ENCODE measurements around the gene LCN15. TPM values are rescaled to one million over a fixed set of nuclear protein-coding genes. Genes with fewer than 3 reads are reported as not detected.
"Not testable (repeated sequence)": the region's sequence is repeated elsewhere in the genome, so short reads cannot be mapped to it uniquely, and the experiment has no call there.

Gene LCN15
- total RNA-seq, 2 experiments from 2014 or later: not detected

DNA sequence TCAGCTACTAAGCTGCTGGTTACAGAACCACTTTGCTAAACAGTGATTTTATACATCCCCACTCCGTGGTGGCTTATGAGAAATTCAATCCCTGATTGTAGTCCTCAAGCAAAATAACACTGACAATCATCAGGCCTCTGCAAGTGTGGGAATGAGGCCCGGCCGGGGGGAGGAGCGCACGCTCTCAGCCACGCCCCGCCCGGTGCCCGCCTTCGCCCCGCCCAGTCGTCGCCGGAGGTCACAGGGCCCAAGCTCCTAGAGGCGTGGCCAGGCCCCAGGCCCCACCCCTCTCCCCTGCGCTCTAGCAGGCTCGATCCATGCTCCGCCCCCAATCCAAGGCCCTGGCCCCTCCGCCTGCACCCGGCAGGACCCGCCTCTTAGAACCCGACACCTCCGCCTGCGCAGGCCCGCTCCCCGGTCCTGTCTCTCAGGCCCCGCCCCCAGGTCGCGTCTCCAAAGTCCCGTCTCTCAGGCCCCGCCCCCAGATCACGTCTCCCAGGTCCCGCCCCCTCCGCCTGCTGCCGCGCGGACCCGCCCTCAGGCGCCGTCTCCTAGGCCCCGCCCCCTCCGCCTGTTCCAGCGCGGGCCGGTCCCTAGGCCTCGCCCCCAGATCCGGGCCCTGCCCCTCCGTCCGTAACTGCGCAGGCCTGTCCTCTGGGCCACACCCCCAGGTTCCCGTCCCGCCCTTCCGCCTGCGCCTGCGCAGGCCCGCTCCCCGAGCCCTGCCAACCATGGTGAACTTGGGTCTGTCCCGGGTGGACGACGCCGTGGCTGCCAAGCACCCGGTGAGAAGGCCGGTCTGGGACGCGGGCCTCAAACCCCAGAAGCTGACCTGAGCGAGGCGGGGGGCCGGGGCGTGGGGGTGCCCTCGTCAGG, 26.6 kb upstream of the LCN15 start, which contains the start of gene TMEM141:
Gene TMEM141 (plus strand): TSS at position 705 of the 876 bp plus-strand sequence. CDS start 27 bp downstream, at position 732.
- no TSS peak for BruUV-seq (replicated peaks)
- H3K4me1 ChIP-seq (ENCODE audit: insufficient read depth, low read length, poor library complexity, severe bottlenecking): peaks cover 26% of the 10 kb centered on the region
- peak within 1 kb of the TSS; percentile 35; the same call in 1 of the 2 replicates for H2AFZ ChIP-seq (ENCODE audit: low read length)
- no peaks in the 10 kb centered on the region for H3K79me2 ChIP-seq (ENCODE audit: insufficient read depth, low read depth, low read length)
- H3K27ac ChIP-seq (ENCODE audit: low read depth, low read length, poor library complexity, severe bottlenecking): peak within 1 kb of the TSS; percentile 70
- CTCF ChIA-PET (ENCODE audit: unreplicated experiment): interaction anchor here (0.5 to 0.8 kb wide), 2 partner anchors 24 to 239 kb away, joined by 3 read pairs; no protein-coding TSS in a partner anchor
- intact Hi-C loops (cut with micrococcal nuclease; ENCODE audit: unreplicated experiment): loop anchor here (1.0 to 2.0 kb wide), 4 partner anchors 16 to 238 kb away; partner anchors contain the start of genes ABCA2, FBXW5 and RABL6
- H3K4me2 ChIP-seq (ENCODE audit: low read length): peak within 1 kb of the TSS; percentile 71
- H4K20me1 ChIP-seq (ENCODE audit: insufficient read depth, low read length): no peaks in the 10 kb centered on the region
- DNase-seq (ENCODE audit: low spot score): peak; percentile 99
- POLR2A ChIA-PET: interaction anchor here (0.6 to 1.0 kb wide), 3 partner anchors 18 to 157 kb away, joined by 3 to 4 read pairs (median 4); no protein-coding TSS in a partner anchor
- TF ChIP-seq, protein P1, sequence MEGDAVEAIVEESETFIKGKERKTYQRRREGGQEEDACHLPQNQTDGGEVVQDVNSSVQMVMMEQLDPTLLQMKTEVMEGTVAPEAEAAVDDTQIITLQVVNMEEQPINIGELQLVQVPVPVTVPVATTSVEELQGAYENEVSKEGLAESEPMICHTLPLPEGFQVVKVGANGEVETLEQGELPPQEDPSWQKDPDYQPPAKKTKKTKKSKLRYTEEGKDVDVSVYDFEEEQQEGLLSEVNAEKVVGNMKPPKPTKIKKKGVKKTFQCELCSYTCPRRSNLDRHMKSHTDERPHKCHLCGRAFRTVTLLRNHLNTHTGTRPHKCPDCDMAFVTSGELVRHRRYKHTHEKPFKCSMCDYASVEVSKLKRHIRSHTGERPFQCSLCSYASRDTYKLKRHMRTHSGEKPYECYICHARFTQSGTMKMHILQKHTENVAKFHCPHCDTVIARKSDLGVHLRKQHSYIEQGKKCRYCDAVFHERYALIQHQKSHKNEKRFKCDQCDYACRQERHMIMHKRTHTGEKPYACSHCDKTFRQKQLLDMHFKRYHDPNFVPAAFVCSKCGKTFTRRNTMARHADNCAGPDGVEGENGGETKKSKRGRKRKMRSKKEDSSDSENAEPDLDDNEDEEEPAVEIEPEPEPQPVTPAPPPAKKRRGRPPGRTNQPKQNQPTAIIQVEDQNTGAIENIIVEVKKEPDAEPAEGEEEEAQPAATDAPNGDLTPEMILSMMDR (conservative IDR thresholded peaks at IDR 0.05; ENCODE audit: low read length): no peak
- no peak for TF ChIP-seq EZH2phosphoT487 (IDR thresholded peaks at IDR 0.05; ENCODE audit: borderline replicate concordance, low read depth, low read length)
- H3K4me3 ChIP-seq (ENCODE audit: low read depth, low read length, poor library complexity, severe bottlenecking): peak within 1 kb of the TSS; percentile 72
- H3K36me3 ChIP-seq (ENCODE audit: insufficient read depth, low read length): no peaks in the 10 kb centered on the region
- H3K9me2 ChIP-seq (ENCODE audit: insufficient read depth, low read length): no peaks in the 10 kb centered on the region
- H3K9me3 ChIP-seq (ENCODE audit: low read length): no peaks in the 10 kb centered on the region

DNA sequence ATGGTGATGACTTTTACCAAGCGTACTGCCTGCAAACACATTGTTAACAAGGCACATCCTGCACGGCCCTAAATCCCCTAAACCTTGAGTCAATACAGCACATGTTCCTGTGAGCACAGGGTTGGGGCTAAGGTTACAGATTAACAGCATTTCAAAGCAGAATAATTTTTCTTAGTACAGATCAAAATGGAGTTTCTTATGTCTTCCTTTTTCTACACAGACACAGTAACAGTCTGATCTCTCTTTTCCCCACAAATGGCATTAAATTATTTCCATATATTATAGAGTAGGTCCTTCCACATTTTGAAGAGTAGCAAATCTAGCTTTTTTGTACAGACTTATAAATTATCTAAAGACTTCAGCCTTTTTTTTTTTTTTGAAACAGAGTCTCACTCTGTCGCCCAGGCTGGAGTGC, 25.2 kb upstream of the LCN15 start:
- no peak for DNase-seq (ENCODE audit: low spot score)
- no TSS peak for BruUV-seq (replicated peaks)
- Histone ChIP-seq H2AFZ (ENCODE audit: low read length) (no peak overlapping the region), H3K36me3 (ENCODE audit: insufficient read depth, low read length) (no peaks in the 10 kb centered on the region), H3K27ac (ENCODE audit: low read depth, low read length, poor library complexity, severe bottlenecking) (no peak overlapping the region), H4K20me1 (ENCODE audit: insufficient read depth, low read length) (no peaks in the 10 kb centered on the region), H3K4me2 (ENCODE audit: low read length) (no peak overlapping the region), H3K4me1 (ENCODE audit: insufficient read depth, low read length, poor library complexity, severe bottlenecking) (peaks cover 20% of the 10 kb centered on the region), H3K79me2 (ENCODE audit: insufficient read depth, low read depth, low read length) (no peaks in the 10 kb centered on the region), H3K9me3 (ENCODE audit: low read length) (no peaks in the 10 kb centered on the region), H3K4me3 (ENCODE audit: low read depth, low read length, poor library complexity, severe bottlenecking) (no peak overlapping the region), H3K9me2 (ENCODE audit: insufficient read depth, low read length) (no peaks in the 10 kb centered on the region)
- no peak for TF ChIP-seq EZH2phosphoT487 (IDR thresholded peaks at IDR 0.05; ENCODE audit: borderline replicate concordance, low read depth, low read length)
- TF ChIP-seq, protein P1 (conservative IDR thresholded peaks at IDR 0.05; ENCODE audit: low read length): no peak
- intact Hi-C loops (cut with micrococcal nuclease; ENCODE audit: unreplicated experiment): loop anchor here (5.0 kb wide), 1 partner anchor 98 kb away; the partner anchor contains the start of gene TRAF2
- POLR2A ChIA-PET: no interaction called here
- CTCF ChIA-PET (ENCODE audit: unreplicated experiment): interaction anchor here (0.5 kb wide), 1 partner anchor 154 kb away, joined by 3 read pairs; no protein-coding TSS in a partner anchor

DNA sequence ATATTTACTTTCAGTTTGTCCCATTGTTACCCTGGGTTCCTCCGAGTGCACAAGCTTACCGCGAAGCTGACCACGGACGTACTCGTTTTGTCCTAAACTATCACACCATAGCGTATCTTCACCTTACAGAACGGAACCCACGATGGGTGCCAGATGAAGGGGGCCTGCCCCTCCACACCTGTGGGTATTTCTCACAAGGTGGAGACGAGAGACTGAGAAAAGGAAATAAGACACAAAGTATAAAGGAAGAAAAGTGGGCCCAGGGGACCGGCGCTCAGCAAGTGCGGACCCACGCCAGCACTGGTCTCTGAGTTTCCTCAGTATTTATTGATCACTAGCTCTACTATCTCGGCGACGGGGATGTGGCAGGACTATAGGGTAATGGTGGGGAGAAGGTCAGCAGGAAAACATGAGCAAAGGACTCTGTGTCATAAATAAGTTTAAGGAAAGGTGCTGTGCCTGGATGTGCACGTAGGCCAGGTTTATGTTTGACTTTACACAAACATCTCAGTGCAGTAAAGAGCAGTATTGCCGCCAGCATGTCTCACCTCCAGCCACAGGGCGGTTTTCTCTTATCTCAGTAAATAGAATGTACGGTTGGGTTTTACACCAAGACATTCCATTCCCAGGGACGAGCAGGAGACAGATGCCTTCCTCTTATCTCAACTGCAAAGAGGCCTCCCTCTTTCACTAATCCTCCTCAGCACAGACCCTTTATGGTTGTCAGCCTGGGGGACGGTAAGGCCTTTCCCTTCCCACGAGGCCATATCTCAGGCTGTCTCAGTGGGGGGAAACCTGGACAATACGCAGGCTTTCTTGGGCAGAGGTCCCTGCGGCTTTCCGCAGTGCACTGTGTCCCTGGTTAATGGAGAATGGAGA, 24.6 kb upstream of the LCN15 start:
- H3K36me3 ChIP-seq (ENCODE audit: insufficient read depth, low read length); CTCF ChIA-PET (ENCODE audit: unreplicated experiment); H3K27ac ChIP-seq (ENCODE audit: low read depth, low read length, poor library complexity, severe bottlenecking); H2AFZ ChIP-seq (ENCODE audit: low read length); H3K9me2 ChIP-seq (ENCODE audit: insufficient read depth, low read length); DNase-seq (ENCODE audit: low spot score); H4K20me1 ChIP-seq (ENCODE audit: insufficient read depth, low read length); H3K4me3 ChIP-seq (ENCODE audit: low read depth, low read length, poor library complexity, severe bottlenecking); H3K79me2 ChIP-seq (ENCODE audit: insufficient read depth, low read depth, low read length); H3K9me3 ChIP-seq (ENCODE audit: low read length); H3K4me2 ChIP-seq (ENCODE audit: low read length); BruUV-seq (replicated peaks); POLR2A ChIA-PET: not testable (repeated sequence)
- intact Hi-C loops (cut with micrococcal nuclease; ENCODE audit: unreplicated experiment): loop anchor here (5.0 kb wide), 1 partner anchor 98 kb away; the partner anchor contains the start of gene TRAF2
- peaks cover 20% of the 10 kb centered on the region for H3K4me1 ChIP-seq (ENCODE audit: insufficient read depth, low read length, poor library complexity, severe bottlenecking)

Measured in OCI-LY7 (cell line).